T1000 (cell line): ENCODE measurements around the gene LPP.

ENCODE experiments used
- DNase-seq: peaks from one replicate; lab custom pipeline; 2025; ENCODE audit warnings: mixed read lengths; lab: John Stamatoyannopoulos, UW

Gene LPP

GRCh38 chr3:188473591-188474288 is 319.8 kb downstream of the LPP start:
- no peak for DNase-seq

- no peak for DNase-seq
These were observed 323.0 kb downstream of the LPP start for GRCh38 chr3:188476935-188477334.

- no peak for DNase-seq
These were observed 326.1 kb downstream of the LPP start for GRCh38 chr3:188480011-188480410.

GRCh38 chr3:188482929-188483328 is 329.0 kb downstream of the LPP start:
- no peak for DNase-seq

- DNase-seq, result no peak
These were observed 332.2 kb downstream of the LPP start for GRCh38 chr3:188486126-188486525.

- DNase-seq, result no peak
These were observed 333.0 kb downstream of the LPP start for GRCh38 chr3:188486952-188487351.

- DNase-seq, result no peak
These were observed 333.7 kb downstream of the LPP start for GRCh38 chr3:188487652-188488051.

GRCh38 chr3:188488801-188489200 is 334.8 kb downstream of the LPP start:
- no peak for DNase-seq

GRCh38 chr3:188489639-188490405 is 335.9 kb downstream of the LPP start:
- no peak for DNase-seq

- DNase-seq, result no peak
These were observed 336.5 kb downstream of the LPP start for GRCh38 chr3:188490416-188490815.

- DNase-seq, result peak; percentile 13
These were observed 337.3 kb downstream of the LPP start for GRCh38 chr3:188491276-188491687.

GRCh38 chr3:188496390-188496789 is 342.4 kb downstream of the LPP start:
- no peak for DNase-seq

GRCh38 chr3:188497021-188497420 is 343.1 kb downstream of the LPP start:
- DNase-seq, result no peak

GRCh38 chr3:188503647-188504046 is 349.7 kb downstream of the LPP start:
- DNase-seq, result no peak

GRCh38 chr3:188505151-188505550 is 351.2 kb downstream of the LPP start:
- no peak for DNase-seq

- DNase-seq, result no peak
These were observed 352.0 kb downstream of the LPP start for GRCh38 chr3:188505911-188506310.

- no peak for DNase-seq
These were observed 352.5 kb downstream of the LPP start for GRCh38 chr3:188506446-188506845.

GRCh38 chr3:188507244-188507720 is 353.3 kb downstream of the LPP start:
- no peak for DNase-seq

GRCh38 chr3:188508454-188508853 is 354.5 kb downstream of the LPP start:
- DNase-seq, result no peak

- DNase-seq, result no peak
These were observed 355.4 kb downstream of the LPP start for GRCh38 chr3:188509316-188509715.

GRCh38 chr3:188510366-188510765 is 356.4 kb downstream of the LPP start:
- DNase-seq, result no peak

- no peak for DNase-seq
These were observed 359.8 kb downstream of the LPP start for GRCh38 chr3:188513662-188514328.

GRCh38 chr3:188516515-188516914 is 362.6 kb downstream of the LPP start:
- DNase-seq, result no peak
